OCI-LY7 (cell line): ENCODE data around the gene COG2.

ENCODE experiments used
- CTCF ChIP-seq: fragments of 200-600 bp; sonication (generic); conservative IDR thresholded peaks from 2 replicates; pipeline ENCODE4 v1.5.1; 2014; ENCODE audit warnings: mild to moderate bottlenecking, antibody characterized with exemption, low read length, moderate library complexity, mixed read lengths
- EZH2phosphoT487 ChIP-seq: fragments of 200-600 bp; sonication (generic); IDR thresholded peaks from 2 replicates; pipeline ENCODE4 v1.6.1; 2018; ENCODE audit warnings: low read depth, borderline replicate concordance, mild to moderate bottlenecking, mixed run types, antibody characterized with exemption, low read length, moderate library complexity, mixed read lengths

- no peak for TF ChIP-seq CTCF
- TF ChIP-seq EZH2phosphoT487: no peak
Measured at GRCh38 chr1:230701895-230702768, 59.9 kb downstream of the COG2 start.
